Renal cortex interstitium (tissue), 15 donors: Measurements from ENCODE around the gene THAP9. TPM values are rescaled to one million over a fixed set of nuclear protein-coding genes. Genes with fewer than 3 reads are reported as not detected.
"Not testable (repeated sequence)": the region's sequence is repeated elsewhere in the genome, so short reads cannot be mapped to it uniquely, and the experiment has no call there.

ENCODE experiments used
- DNase-seq, 11 donors: peaks; one replicate each; pipeline ENCODE4 v3.0.0-alpha.2; 2013; ENCODE audit warnings: low read depth in 9 of 11, low spot score in 4 of 11; ENCODE audit errors: extremely low read depth in 1 of 11
- long read RNA-seq, 16 experiments: transcript quantifications; one replicate each; lab custom pipeline, GENCODE V29; 2026
- polyA plus RNA-seq, 3 donors: library from polyadenylated mRNA; unstranded; fragments of 120-200 nt; gene quantifications; one replicate each; pipeline ENCODE4 v1.2.1, GENCODE V29; 2013; ENCODE audit not compliant: insufficient read length in 3 of 3

THAP9 gene
- 10 to 100 TPM in 2 of 3 donors, 1 to 10 TPM in 1; 8.3 to 13.0 (median 11.7) TPM for polyA plus RNA-seq
- long read RNA-seq, donor 1: 0 reads
- long read RNA-seq, donor 2: 0 reads
- long read RNA-seq, donor 3, partial matches to known transcripts: 0 of 2 reads
- long read RNA-seq, donor 3, other reads (novel, unspliced or antisense): 0 of 2 reads
- long read RNA-seq, donor 4: 0 reads
- long read RNA-seq, donor 5: 0 reads
- long read RNA-seq, donor 6: 0 reads
- long read RNA-seq, donor 7: 0 reads
- long read RNA-seq, donor 8: 0 reads
- long read RNA-seq, donor 9, partial matches to known transcripts: 8 of 8 reads
- long read RNA-seq, donor 9, other reads (novel, unspliced or antisense): 0 of 8 reads
- long read RNA-seq, donor 10: 0 reads
- long read RNA-seq, donor 11: 0 reads
- long read RNA-seq, donor 12, partial matches to known transcripts: 0 of 1 reads
- long read RNA-seq, donor 12, other reads (novel, unspliced or antisense): 0 of 1 reads
- long read RNA-seq, donor 13: 0 reads
- long read RNA-seq, donor 14: 0 reads
- long read RNA-seq, donor 15, partial matches to known transcripts: 0 of 1 reads
- long read RNA-seq, donor 15, other reads (novel, unspliced or antisense): 0 of 1 reads
- long read RNA-seq, donor 16, partial matches to known transcripts: 0 of 2 reads
- long read RNA-seq, donor 16, other reads (novel, unspliced or antisense): 0 of 2 reads

GRCh38 chr4:82900411-82901182, at the start of gene THAP9:
Gene THAP9, plus strand, starts transcription at chr4:82900735. Its CDS starts 68 bp downstream, at chr4:82900803.
- peak; percentile 93 to 99 (median 98) for DNase-seq

DNA sequence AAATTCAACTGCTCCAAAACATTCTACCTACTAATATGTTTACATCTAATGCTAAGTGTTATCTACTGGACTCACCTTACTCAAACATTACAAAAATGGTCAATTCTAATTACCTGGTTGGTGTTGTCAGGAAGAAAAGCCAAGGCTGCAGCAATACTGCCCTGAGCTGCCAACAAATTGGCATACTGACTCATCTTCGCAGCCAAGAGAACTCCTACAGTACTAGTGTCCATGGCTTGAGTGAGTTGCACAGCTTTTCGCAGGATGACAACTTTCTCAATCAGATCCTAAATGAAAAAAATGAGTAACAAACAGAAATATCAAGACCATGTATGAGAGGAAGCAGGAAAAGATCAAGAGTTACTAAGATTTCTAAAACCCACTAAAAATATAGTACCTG, 49.2 kb upstream of the THAP9 start:
- DNase-seq: no peak

DNA sequence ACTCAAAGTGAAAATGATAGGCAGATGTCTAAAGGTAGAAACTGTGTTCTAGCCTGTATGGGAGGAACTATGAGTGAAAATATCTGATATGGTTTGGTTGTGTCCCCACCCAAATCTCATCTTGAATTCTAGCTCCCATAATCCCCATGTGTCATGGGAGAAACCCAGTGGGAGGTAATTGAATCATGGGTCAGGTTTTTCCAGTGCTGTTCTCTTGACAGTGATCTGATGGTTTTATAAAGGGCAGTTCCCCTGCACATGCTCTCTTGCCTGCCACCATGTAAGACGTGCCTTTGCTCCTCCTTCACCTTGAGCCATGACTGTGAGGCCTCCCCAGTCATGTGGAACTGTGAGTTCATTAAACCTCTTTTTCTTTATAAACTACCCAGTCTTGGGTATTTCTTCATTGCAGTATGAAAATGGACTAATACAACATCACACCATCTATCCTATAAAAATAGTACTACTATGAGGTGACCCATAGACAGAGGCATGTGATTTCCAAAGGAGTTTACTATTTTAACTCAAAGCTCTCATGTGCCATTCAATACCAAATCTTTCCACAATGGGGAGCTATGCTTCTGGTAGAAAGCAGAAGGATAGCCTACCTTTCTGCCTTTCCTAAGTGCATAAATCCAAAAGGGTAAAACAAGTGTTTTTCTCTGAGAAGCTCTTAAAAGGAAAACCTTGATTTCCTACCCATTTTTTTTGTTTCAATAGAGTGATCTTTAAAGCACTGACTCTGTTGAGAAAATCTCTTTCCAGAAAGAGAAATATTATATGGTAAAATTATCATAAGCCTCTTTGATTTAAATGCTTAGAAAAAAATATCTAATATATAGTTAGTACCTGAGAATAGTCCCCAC, 48.4 kb upstream of the THAP9 start:
- peak in 1 of 11 donors; percentile 1 for DNase-seq

- DNase-seq: no peak
Observed at GRCh38 chr4:82852751-82853285, 47.7 kb upstream of the THAP9 start.

- not testable (repeated sequence) for DNase-seq
Observed at GRCh38 chr4:82860487-82860886, 40.0 kb upstream of the THAP9 start.

GRCh38 chr4:82861529-82861928, 39.0 kb upstream of the THAP9 start:
- DNase-seq: no peak

GRCh38 chr4:82864336-82864979, 36.1 kb upstream of the THAP9 start:
- DNase-seq: no peak

- no peak for DNase-seq
Observed at GRCh38 chr4:82865592-82865991, 34.9 kb upstream of the THAP9 start.

- DNase-seq: not testable (repeated sequence)
Observed at GRCh38 chr4:82866033-82866432, 34.5 kb upstream of the THAP9 start.

DNA sequence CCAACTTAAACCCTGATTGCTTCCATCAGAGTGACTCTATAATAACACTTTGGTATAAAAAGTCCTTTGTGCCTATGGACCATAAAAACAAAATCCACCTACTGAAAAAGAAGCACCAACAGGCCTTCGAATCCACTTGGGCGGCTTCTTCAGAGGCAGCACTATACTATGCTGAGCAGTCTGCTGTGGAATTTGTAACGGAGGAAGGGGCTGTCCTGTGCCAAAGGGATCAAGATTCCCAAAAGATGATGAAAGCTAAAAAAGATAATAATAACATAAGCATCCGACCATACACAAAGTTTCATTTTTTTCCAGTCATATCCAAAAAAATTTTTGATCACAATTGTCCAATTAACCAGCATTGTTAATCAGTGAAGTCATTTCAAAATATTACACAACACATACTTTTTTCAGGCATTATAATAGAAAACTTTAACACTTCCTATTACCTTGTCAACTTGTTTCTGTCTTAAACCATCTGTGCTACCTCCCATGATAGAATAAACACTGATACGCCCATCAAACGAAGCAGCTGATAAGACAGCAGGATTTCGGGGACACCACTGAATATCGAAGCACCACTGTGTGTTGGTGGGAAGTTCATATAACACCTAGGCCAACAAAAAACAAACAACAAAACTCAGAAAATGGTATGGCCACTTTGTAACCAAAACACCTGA, 33.7 kb upstream of the THAP9 start:
- no peak for DNase-seq

DNA sequence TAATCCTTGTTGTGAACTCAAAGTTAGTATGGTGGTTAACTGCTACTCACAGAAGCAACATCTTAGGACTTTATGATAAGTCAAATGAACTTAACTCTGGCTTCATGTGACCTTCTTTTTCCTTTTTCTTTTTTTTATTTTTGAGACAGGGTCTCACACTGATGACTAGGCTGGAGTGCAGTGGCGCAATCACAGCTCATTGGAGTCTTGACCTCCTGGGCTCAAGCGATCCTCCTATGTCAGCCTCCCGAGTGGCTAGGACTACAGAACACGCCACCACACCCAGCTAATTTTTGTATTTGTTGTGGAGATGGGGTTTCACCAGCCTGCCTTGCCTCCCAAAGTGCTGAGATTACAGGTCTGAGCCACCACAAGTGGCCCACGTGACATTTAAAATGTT, 32.0 kb upstream of the THAP9 start:
- no peak for DNase-seq

DNA sequence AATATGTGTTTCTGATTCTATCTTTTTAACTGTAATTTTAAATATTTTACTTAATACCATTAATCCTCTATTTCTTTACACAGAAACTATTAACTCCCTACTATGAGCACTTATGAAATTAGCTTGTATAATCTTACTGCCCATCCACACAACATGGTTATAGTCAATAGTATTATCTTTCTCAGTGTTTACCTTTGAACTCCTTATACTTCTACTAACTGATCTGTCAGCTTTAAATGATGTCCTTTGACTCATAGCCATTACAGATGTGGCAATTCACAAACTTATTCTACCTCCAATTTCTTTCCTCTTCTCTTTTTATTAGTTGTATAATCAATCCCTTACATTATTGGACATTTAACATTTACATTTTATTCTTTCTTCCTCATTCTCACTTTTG, 15.1 kb upstream of the THAP9 start:
- DNase-seq: no peak

- no peak for DNase-seq
Observed at GRCh38 chr4:82886147-82886942, 14.2 kb upstream of the THAP9 start.

- DNase-seq: no peak
Observed at GRCh38 chr4:82889287-82889686, 11.2 kb upstream of the THAP9 start.

GRCh38 chr4:82890528-82890900, 10.0 kb upstream of the THAP9 start:
- no peak for DNase-seq

- DNase-seq: peak; percentile 81 to 94 (median 89)
Observed at GRCh38 chr4:82890901-82891706, 9.4 kb upstream of the THAP9 start, which contains the start of gene SEC31A. Gene SEC31A, minus strand, starts transcription at chr4:82891153. Its CDS starts 9,217 bp downstream, at chr4:82881936.
